ENCODE results near the gene DNASE1L2. TPM values are rescaled to one million over a fixed set of nuclear protein-coding genes. Genes with fewer than 3 reads are reported as not detected.

Gene DNASE1L2
- total RNA-seq, 1 experiment from 2014 or later, result 0.60 TPM

GRCh38 chr16:2270070-2270462 lies 33.8 kb downstream of the DNASE1L2 start:
- DNase-seq (ENCODE audit: low read depth), result no peak

GRCh38 chr16:2270588-2271470 lies 34.6 kb downstream of the DNASE1L2 start:
- no peak for DNase-seq (ENCODE audit: low read depth)

DNA sequence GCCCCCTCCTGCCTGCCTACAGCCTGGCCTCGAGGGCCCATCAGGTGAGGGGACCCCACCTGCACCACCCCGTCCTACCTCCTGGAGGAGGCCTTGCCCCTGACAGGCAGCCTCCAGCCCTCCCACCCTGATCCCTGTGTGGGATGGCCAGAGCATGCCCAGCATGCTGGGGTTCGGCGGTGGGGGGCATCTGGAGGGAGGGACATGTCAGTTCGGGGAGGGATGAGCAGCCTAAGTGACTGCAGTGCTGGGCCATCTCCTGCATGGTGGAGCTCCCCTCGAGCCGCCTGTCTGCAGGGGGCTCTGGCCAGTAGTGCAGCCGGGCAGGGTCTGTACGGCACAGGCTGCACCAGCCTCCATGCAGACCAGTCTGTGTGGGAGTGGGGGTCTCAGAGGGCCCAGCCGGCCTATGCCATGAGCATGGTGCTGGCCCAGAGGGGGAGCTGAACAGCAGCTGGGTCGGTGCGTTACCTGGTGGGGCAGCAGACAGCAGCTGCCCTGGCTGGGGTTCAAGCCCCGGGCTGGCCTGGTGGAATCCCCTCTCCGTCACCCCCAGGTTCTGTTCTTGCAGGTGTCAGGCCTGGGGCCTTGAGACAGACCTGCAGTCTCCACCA lies 35.7 kb downstream of the DNASE1L2 start:
- DNase-seq (ENCODE audit: low read depth), result no peak

- no peak for DNase-seq (ENCODE audit: low read depth)
These were observed 37.2 kb downstream of the DNASE1L2 start for GRCh38 chr16:2273484-2273883.

- DNase-seq (ENCODE audit: low read depth), result no peak
These were observed 37.7 kb downstream of the DNASE1L2 start for GRCh38 chr16:2273931-2274330.

GRCh38 chr16:2275476-2276367 lies 39.5 kb downstream of the DNASE1L2 start:
- no peak for DNase-seq (ENCODE audit: low read depth)

DNA sequence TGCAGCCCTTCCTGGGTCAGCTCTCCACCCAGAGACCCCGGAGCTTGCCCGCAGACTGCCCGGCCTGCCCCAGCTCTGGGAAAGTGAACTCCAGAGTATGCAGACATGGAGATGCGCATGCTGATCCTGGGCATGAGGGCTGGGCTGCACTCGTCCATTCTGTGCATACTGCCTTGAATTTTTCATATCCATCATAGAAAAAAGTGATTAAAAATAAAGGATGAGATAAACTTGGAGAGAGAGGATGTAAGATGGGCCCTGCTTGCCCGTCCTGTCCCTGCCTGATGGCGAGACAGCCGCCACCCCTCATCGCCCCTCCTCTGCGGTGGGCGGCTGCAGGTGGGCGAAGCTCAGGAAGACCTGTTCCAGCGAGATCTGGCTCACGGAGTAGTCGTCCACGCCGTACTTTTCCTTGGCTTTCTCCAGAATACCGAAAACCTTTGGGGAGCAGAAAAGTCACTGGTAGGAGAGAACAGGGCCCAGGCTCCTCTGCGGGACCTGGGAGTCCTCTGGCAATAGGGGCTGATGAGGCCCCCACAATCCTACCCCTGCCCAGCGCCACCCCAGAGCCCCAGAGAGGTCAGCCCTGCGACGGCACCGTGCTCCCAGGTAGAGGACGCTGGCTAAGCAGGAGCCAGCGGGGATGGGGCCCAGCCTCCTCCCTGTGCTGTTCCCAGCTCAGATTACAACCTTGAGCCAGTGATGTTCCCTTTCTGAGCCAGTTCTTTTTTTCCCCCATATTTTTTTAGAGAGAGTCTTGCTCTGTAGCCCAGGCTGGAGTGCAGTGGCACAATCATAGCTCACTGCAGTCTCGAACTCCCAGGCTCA lies 40.3 kb downstream of the DNASE1L2 start:
- DNase-seq (ENCODE audit: low read depth), result no peak

GRCh38 chr16:2277466-2278271 lies 41.4 kb downstream of the DNASE1L2 start:
- no peak for DNase-seq (ENCODE audit: low read depth)

- DNase-seq (ENCODE audit: low read depth), result no peak
These were observed 42.0 kb downstream of the DNASE1L2 start for GRCh38 chr16:2278272-2278608.

- DNase-seq (ENCODE audit: low read depth), result no peak
These were observed 42.9 kb downstream of the DNASE1L2 start for GRCh38 chr16:2278956-2279800.

DNA sequence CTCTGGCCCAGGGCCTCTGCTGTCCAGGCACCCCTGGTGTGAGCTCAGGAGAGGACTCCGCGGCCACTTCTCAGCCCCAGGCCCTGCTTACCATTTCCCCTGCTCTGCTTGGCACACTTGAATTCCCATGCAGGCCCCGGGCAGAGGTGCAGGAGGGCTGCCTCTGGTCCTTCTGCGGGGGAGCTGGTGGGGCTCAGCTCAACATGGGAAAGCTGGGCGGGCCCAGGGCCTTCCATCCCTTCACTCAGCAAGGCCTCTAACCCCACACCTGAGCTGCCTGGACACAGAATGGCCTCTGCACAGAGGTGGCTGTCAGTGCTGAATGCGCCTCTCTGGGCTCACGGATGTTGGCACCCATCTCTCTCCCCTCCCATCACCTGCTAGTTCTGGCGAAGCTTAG lies 44.2 kb downstream of the DNASE1L2 start:
- DNase-seq (ENCODE audit: low read depth), result no peak

GRCh38 chr16:2280981-2281542 lies 44.8 kb downstream of the DNASE1L2 start:
- no peak for DNase-seq (ENCODE audit: low read depth)

DNA sequence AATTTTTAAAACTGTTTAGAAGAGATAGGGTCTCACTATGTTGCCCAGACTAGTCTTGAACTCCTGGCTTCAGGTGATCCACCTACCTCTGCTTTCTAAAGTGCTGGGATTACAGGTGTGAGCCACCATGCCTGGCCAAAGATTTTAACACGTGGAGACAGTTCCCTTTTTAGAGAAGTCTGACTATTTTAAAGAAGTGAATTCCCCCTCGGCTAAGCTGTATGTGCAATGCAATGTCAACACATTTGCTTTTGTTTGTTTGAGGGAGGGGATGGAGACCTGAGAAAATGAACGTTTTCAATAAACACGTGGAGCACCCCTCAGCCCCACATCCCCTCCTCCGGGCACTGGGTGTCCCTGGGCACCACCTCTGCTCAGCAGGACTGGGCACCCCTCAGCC lies 46.0 kb downstream of the DNASE1L2 start:
- no peak for DNase-seq (ENCODE audit: low read depth)

- DNase-seq (ENCODE audit: low read depth), result no peak
These were observed 46.8 kb downstream of the DNASE1L2 start for GRCh38 chr16:2282866-2283555.

- DNase-seq (ENCODE audit: low read depth), result no peak
These were observed 47.9 kb downstream of the DNASE1L2 start for GRCh38 chr16:2284001-2284770.

- no peak for DNase-seq (ENCODE audit: low read depth)
These were observed 48.7 kb downstream of the DNASE1L2 start for GRCh38 chr16:2284797-2285576.

DNA sequence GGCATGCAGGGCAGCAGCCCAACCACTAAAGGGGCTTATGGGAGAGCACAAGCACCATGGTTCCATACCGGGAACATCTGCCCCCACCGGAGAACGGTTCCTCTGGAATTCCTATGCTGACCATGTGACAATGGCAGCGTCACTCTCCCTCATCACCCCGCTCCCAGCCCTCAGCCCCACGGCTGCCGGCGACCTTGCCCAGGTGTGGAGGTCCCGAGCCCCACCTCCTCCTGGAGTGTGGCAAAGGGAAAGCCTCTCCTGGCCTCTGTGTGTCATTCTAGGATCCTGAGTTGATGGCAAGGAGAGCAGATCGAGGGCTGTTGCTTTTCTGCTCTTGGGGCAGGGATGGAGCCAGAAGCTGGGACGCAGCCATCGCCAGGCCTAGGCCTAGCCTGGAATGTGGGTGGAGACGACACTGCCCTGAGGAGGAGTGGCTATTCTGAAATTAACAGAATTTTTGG lies 49.5 kb downstream of the DNASE1L2 start:
- no peak for DNase-seq (ENCODE audit: low read depth)

Data from RPMI7951 (cell line).